HG02840 (cell line): ENCODE data around the gene ANKRD11.

ENCODE experiments used
- ATAC-seq: cut with Tn5 transposase; IDR thresholded peaks from one replicate; pipeline ENCODE4 v1.9.1; 2021; ENCODE audit warnings: mild to moderate bottlenecking, moderate library complexity, moderate number of reproducible peaks; ENCODE audit not compliant: unreplicated experiment, low FRiP score

ANKRD11 gene

DNA sequence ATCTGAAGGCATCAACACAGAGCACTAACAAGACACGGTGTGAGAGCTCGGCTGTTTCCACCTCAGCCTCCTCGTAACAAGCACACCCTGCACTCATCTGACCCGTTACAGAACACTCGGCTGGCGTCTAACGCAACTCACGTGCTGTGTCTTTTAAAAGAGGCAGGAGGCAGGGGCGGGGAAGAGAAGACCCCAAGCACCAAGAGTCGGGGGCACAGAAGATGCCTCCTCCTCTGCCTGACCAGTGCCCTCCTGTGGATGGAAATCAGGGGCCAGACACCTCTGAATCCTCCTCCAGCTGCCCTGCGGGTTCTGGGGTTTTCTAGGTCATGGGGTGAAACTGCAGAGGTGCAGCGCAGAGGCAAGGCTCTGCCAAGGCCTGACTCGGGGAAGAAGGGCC lies 198.6 kb downstream of the ANKRD11 start:
- no peak for ATAC-seq

GRCh38 chr16:89291363-89291762 lies 199.0 kb downstream of the ANKRD11 start:
- no peak for ATAC-seq

DNA sequence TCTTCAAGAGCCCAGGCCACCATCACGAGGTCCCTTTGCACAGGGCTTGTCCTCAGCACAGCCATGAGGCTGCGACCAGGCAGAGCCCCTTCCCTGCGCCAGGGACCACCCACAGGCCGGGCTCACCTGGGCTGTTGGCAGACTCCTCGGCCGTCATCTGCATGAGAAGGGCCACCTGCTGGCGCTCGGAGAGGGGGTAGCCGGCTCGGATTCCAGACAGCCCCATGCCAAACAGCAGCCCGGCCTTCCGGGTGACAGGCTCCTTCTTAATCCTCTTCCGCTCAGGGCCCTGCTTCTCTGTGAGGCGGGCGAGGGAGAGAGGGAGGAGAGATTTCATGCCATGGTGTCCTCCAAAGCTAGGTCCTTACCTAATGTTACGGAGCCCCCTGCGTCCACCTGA lies 199.5 kb downstream of the ANKRD11 start:
- ATAC-seq = no peak

DNA sequence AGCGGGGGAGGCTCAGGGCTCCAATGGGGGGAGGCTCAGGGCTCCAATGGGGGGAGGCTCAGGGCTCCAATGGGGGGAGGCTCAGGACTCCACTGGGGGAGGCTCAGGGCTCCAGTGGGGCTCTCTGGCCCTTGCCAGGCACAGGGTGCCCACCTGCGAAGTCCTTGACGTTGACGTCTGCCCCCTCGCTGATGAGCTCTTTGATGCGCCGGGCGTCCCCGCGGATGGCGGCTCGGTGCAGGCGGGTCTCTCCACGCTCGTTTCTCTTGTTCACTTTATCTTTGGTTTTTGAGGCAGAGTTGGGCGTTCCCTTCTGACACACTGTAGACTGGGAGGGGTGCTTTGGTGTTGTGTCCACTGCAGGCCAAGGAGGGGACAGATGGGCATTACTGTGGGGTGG lies 199.9 kb downstream of the ANKRD11 start:
- no peak for ATAC-seq

- ATAC-seq = no peak
Measured at GRCh38 chr16:89289428-89290395, 200.6 kb downstream of the ANKRD11 start.

GRCh38 chr16:89288966-89289365 lies 201.4 kb downstream of the ANKRD11 start:
- ATAC-seq = no peak

GRCh38 chr16:89288577-89288844 lies 201.8 kb downstream of the ANKRD11 start:
- ATAC-seq = no peak

DNA sequence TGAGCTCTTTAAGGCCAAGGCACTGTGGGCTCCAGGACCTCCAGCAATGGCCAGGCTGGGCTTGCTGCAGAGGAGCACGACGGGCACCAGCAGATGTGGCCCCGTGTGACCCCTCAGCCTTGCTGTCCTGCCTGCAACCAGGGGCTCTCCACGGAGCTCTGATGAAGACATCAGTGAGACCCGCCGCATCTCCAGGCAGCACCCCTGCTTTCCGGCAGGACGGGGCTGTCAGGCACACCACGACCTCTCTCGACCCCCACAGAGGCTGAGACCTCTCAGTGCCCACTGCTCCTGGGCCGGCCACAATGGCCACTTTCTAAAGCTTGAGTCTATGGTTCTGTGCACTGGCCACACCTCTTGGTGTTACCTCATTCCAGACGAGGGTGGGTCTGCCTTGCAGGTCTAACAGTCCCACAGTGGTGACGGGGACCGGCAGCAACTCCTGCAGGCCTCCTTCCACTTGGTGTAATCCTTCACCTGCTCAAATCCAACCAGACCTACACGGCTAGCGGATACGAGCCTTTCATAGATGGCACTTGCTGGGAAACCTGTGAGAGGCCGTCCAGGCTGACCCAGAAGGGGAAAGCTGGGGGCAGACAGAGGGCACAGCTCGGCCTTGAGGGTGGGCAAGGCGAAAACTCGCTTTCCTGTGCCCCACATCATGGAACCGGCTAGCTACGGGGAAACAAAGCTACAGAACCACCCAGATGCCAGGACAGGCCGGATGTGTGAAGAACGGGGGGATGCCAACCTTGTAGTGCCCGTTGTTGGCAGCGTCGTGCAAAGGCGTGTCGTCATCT lies 202.4 kb downstream of the ANKRD11 start:
- ATAC-seq = no peak

GRCh38 chr16:89286096-89286495 lies 204.3 kb downstream of the ANKRD11 start:
- no peak for ATAC-seq

GRCh38 chr16:89285381-89285780 lies 205.0 kb downstream of the ANKRD11 start:
- no peak for ATAC-seq

- ATAC-seq = no peak
Measured at GRCh38 chr16:89283449-89283848, 206.9 kb downstream of the ANKRD11 start.

- no peak for ATAC-seq
Measured at GRCh38 chr16:89282523-89282922, 207.8 kb downstream of the ANKRD11 start.

- no peak for ATAC-seq
Measured at GRCh38 chr16:89281829-89282228, 208.5 kb downstream of the ANKRD11 start.

GRCh38 chr16:89281189-89281577 lies 209.2 kb downstream of the ANKRD11 start:
- ATAC-seq = no peak

DNA sequence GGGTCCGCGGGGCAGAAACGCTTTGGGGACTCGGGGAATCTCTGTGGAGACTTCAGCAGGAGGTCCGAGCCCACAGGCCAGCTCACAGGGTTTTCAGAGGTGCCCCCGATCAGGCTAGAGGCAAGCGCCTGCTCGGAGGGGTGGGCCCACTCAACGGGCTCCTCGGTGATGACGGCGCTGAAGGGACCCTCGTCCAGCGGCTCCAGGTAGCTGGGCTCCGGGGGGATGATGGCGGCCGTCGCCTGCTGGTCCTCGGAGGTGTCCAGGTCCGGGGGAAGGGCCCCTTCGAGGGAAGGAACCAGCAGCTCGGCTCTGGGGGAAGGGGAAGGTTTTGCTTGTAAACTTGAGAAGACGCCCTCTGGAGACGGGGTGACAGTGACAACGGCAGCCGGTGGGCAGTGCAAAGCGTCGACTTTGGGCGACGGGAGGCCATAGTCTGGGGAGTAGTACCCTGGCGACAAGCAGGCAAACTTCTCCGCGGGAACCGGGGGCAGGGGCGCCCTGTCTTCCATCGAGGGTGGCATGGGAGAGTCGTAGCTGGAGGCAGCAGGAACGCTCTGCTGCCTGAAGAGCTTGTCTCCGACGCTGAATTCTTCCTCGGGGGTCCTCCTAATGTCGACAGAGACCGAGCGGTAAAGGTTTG lies 209.7 kb downstream of the ANKRD11 start:
- ATAC-seq = no peak

DNA sequence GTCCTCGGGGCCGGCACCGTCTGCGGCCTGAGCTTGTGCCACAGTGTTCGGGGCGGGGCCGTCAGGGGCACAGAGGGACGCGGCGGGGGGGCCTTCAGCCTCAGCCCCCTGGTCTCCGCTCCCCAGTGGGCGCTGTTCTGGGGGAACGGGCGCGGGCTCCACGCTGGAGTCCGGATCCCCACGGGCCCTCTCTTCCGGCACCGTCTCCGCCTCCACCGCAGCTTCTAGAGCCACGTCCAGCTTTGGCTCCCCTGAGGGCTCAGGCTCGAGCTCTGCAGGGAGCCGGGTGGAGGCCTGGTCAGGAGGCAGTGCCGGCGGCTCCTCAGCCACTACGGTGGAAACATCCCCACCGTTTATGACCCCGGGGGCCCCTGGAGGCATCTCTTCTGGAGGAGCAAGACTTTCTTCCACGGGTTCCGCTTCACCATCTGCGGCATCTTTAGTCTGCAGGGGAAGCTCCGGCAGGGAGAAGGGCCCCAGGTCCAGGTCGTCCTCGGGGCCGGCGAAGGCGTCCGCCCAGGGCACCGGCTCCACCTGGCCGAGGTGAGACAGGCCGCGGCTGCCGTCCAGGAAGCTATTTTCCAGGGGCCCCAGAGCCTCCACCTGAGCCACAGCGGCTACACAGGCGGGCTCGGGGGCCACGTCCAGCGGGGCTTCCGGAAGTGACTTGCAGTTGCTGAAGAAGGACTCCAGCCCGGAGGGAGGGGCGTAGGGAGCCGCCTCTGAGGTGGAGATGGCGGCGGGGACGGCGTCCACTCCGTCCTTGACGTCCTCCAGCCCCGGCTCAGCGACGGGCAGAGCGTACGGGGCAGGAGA lies 210.5 kb downstream of the ANKRD11 start:
- ATAC-seq = no peak

- ATAC-seq = no peak
Measured at GRCh38 chr16:89278441-89279240, 211.7 kb downstream of the ANKRD11 start.

- ATAC-seq = no peak
Measured at GRCh38 chr16:89277641-89278341, 212.6 kb downstream of the ANKRD11 start.

- ATAC-seq = no peak
Measured at GRCh38 chr16:89277049-89277448, 213.3 kb downstream of the ANKRD11 start.
